Transverse colon (tissue), 3 donors: ENCODE data around the gene GLT8D1.

Source experiments
- EP300 ChIP-seq: sonication (generic); formaldehyde crosslinking; IDR thresholded peaks from one replicate; pipeline ENCODE4 v1.6.1; 2017; ENCODE audit warnings: antibody characterized with exemption, low read depth
- TF ChIP-seq, protein P1 (sequence below), 5 experiments: fragments of 200-600 bp in 3 of 5; fragments of 450-650 bp in 2 of 5; sonication (generic) in 3 of 5; IDR thresholded peaks; 1 replicate in 2 of 5; 2 replicates in 3 of 5; pipeline ENCODE4 v1.5.1; 2016 to 2017; ENCODE audit warnings: antibody characterized with exemption in 5 of 5, inconsistent platforms in 3 of 5, mild to moderate bottlenecking in 2 of 5, moderate library complexity in 1 of 5

- TF ChIP-seq, protein P1, sequence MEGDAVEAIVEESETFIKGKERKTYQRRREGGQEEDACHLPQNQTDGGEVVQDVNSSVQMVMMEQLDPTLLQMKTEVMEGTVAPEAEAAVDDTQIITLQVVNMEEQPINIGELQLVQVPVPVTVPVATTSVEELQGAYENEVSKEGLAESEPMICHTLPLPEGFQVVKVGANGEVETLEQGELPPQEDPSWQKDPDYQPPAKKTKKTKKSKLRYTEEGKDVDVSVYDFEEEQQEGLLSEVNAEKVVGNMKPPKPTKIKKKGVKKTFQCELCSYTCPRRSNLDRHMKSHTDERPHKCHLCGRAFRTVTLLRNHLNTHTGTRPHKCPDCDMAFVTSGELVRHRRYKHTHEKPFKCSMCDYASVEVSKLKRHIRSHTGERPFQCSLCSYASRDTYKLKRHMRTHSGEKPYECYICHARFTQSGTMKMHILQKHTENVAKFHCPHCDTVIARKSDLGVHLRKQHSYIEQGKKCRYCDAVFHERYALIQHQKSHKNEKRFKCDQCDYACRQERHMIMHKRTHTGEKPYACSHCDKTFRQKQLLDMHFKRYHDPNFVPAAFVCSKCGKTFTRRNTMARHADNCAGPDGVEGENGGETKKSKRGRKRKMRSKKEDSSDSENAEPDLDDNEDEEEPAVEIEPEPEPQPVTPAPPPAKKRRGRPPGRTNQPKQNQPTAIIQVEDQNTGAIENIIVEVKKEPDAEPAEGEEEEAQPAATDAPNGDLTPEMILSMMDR (IDR thresholded peaks at IDR 0.05) = no peak
- no peak for TF ChIP-seq EP300
These were observed 22.0 kb downstream of the GLT8D1 start for GRCh38 chr3:52683611-52684010.
